ENCODE results near the gene CNTNAP2.

DNA sequence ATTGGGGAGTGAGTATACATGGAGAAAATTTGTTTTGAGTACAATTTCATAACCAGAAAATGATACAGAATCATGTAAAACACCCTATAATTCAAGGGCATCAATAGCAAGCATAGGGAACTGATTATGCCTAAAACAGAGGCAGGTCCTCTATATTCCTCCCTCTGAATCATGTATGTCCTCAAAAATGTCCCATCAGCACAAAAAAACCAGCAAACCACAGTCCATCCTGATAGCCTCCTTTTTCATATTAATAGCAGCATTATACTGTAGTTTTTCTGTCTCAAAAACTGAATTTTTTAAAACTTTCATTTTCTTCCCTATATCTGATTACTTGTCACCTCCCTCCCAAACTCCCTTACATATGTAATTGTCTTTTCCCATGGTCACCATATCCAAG, 1057.3 kb downstream of the CNTNAP2 start:
- TF ChIP-seq, protein P1, sequence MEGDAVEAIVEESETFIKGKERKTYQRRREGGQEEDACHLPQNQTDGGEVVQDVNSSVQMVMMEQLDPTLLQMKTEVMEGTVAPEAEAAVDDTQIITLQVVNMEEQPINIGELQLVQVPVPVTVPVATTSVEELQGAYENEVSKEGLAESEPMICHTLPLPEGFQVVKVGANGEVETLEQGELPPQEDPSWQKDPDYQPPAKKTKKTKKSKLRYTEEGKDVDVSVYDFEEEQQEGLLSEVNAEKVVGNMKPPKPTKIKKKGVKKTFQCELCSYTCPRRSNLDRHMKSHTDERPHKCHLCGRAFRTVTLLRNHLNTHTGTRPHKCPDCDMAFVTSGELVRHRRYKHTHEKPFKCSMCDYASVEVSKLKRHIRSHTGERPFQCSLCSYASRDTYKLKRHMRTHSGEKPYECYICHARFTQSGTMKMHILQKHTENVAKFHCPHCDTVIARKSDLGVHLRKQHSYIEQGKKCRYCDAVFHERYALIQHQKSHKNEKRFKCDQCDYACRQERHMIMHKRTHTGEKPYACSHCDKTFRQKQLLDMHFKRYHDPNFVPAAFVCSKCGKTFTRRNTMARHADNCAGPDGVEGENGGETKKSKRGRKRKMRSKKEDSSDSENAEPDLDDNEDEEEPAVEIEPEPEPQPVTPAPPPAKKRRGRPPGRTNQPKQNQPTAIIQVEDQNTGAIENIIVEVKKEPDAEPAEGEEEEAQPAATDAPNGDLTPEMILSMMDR (IDR thresholded peaks at IDR 0.05) = no peak
- no peak for TF ChIP-seq EP300 (IDR thresholded peaks at IDR 0.05)

All from suprapubic skin (tissue), 3 donors.